Mucosa of stomach (tissue), 1 donor: ENCODE results near the gene RAB3A.

Source experiments
- H3K27me3 ChIP-seq: one replicate; pipeline ENCODE4 v1.7.0; 2013; ENCODE audit warnings: mild to moderate bottlenecking, low read length; ENCODE audit not compliant: control insufficient read depth, insufficient read depth
- H3K36me3 ChIP-seq: one replicate; pipeline ENCODE4 v1.7.0; 2013; ENCODE audit warnings: low read length; ENCODE audit not compliant: control insufficient read depth, insufficient read depth
- H3K4me1 ChIP-seq: one replicate; pipeline ENCODE4 v1.7.0; 2013; ENCODE audit warnings: mild to moderate bottlenecking, low read length; ENCODE audit not compliant: control insufficient read depth, insufficient read depth
- H3K4me3 ChIP-seq: one replicate; pipeline ENCODE4 v1.7.0; 2013; ENCODE audit warnings: low read length
- H3K9ac ChIP-seq: one replicate; pipeline ENCODE4 v1.7.0; 2013; ENCODE audit warnings: mild to moderate bottlenecking, low read length, moderate library complexity
- H3K9me3 ChIP-seq: one replicate; pipeline ENCODE4 v1.7.0; 2013; ENCODE audit warnings: mild to moderate bottlenecking, low read length, moderate library complexity; ENCODE audit not compliant: control insufficient read depth
- donor health status: Pancreatic carcinoma.

Gene RAB3A

GRCh38 chr19:18149596-18149975, 54.3 kb downstream of the RAB3A start:
- Histone ChIP-seq H3K9ac (no peak overlapping the region), H3K27me3 (no peaks in the 10 kb centered on the region), H3K4me3 (no peak overlapping the region), H3K36me3 (peaks cover 11% of the 10 kb centered on the region), H3K9me3 (no peaks in the 10 kb centered on the region), H3K4me1 (peaks cover 15% of the 10 kb centered on the region)

DNA sequence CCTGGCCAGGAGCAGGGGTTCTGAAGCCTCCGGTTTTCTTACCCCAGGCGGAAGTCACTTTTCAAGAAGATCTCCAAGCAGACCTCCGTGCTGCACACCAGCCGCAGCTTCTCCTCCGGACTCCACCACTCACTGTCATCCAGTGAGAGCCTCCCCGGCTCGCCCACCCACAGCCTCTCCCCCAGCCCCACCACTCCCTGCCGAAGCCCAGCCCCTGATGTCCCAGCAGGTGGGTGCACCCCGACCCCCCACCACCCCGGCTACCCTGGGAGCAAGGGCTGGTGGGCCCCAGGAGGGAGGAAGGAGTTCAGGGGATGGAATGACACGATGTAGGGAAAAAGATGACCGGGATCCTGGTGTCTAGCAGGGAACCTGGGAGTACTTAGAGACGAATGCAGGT, 56.4 kb downstream of the RAB3A start:
- H3K9ac ChIP-seq, result no peak overlapping the region
- peaks cover 20% of the 10 kb centered on the region for H3K36me3 ChIP-seq
- H3K9me3 ChIP-seq, result no peaks in the 10 kb centered on the region
- H3K4me1 ChIP-seq, result peaks cover 7% of the 10 kb centered on the region
- H3K27me3 ChIP-seq, result no peaks in the 10 kb centered on the region
- H3K4me3 ChIP-seq, result no peak overlapping the region
